GM11168 (cell line): ENCODE data around the gene ECHDC3.
"Not testable (repeated sequence)": the region's sequence is repeated elsewhere in the genome, so short reads cannot be mapped to it uniquely, and the experiment has no call there.

Source experiments
- in situ Hi-C: fragments of 300-500 bp; cut with MboI; formaldehyde crosslinking; loops from one replicate; pipeline ENCODE4 v1.12.0; 2022; ENCODE audit warnings: low sequenced_read_pairs; ENCODE audit not compliant: unreplicated experiment

Gene ECHDC3

GRCh38 chr10:11714750-11715365, 27.3 kb upstream of the ECHDC3 start:
- in situ Hi-C loops = no loop called here

- in situ Hi-C loops = no loop called here
Measured at GRCh38 chr10:11715815-11716494, 26.2 kb upstream of the ECHDC3 start.

GRCh38 chr10:11716686-11717085, 25.5 kb upstream of the ECHDC3 start:
- in situ Hi-C loops = no loop called here

- in situ Hi-C loops = loop anchor here (5.0 to 10.0 kb wide), 2 partner anchors 42 to 115 kb away; no protein-coding TSS in a partner anchor
Measured at GRCh38 chr10:11719496-11720259, 22.5 kb upstream of the ECHDC3 start.

- in situ Hi-C loops = loop anchor here (5.0 to 10.0 kb wide), 2 partner anchors 43 to 116 kb away; no protein-coding TSS in a partner anchor
Measured at GRCh38 chr10:11720260-11720741, 21.9 kb upstream of the ECHDC3 start.

- in situ Hi-C loops = loop anchor here (5.0 to 10.0 kb wide), 2 partner anchors 45 to 117 kb away; no protein-coding TSS in a partner anchor
Measured at GRCh38 chr10:11721806-11722205, 20.4 kb upstream of the ECHDC3 start.

GRCh38 chr10:11723359-11723758, 18.8 kb upstream of the ECHDC3 start:
- in situ Hi-C loops = loop anchor here (5.0 to 10.0 kb wide), 2 partner anchors 46 to 119 kb away; no protein-coding TSS in a partner anchor

GRCh38 chr10:11724938-11725776, 17.0 kb upstream of the ECHDC3 start:
- in situ Hi-C loops = loop anchor here (5.0 to 10.0 kb wide), 3 partner anchors 48 to 213 kb away; no protein-coding TSS in a partner anchor

DNA sequence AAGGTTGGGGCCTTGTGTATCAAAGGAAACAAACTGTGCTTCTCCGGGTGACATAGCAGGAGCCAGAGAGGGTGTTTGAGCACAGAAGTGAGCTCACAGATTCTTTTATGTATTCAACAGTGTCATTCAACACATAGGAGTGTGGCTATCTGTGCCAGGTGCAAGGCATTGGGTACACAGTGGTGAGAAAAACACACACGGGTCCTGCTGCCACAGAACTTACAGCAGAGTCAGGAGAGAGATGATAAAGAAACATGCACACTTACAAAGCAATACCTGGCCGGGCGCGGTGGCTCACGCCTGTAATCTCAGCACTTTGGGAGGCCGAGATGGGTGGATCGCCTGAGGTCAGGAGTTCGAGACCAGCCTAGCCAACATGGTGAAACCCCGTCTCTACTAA, 16.3 kb upstream of the ECHDC3 start:
- in situ Hi-C loops = loop anchor here (5.0 to 10.0 kb wide), 2 partner anchors 121 to 214 kb away; no protein-coding TSS in a partner anchor

DNA sequence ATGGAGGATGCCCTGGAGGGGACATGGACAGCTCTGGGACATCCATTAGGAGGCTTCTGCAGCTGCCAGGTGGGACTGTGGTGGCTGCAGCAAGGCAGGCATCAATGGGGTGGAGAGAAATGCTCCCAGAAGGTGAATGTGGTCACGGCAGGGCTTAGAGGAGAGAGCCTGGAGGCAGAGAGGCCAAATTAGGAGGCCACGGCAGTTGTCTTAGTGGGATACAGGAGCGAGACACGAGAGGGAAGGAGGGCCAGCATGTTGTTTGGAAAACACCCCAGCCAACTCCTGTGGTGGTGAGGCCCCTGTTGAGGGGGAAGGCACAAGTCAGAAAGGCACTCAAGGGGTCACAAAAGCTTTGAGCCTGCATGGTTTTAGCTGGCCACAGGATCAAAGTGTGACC, 14.6 kb upstream of the ECHDC3 start:
- in situ Hi-C loops = loop anchor here (5.0 to 10.0 kb wide), 2 partner anchors 123 to 215 kb away; no protein-coding TSS in a partner anchor

DNA sequence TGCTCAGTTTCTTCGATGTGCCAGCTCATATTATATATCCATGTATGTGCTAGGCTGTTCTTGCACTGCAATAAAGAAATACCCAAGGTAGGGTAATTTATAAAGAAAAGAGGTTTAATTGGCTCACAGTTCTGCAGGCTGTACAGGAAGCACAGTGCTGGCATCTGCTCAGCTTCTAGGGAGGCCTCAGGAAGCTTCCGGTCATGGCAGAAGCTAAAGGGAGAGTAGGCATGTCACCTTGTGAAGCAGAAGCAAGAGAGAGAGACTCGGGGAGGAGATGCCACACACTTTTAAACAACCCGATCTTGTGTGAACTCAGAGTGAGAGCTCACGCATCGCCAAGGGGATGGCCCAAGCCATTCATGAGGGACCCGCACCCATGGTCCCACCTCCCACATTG, 13.8 kb upstream of the ECHDC3 start:
- in situ Hi-C loops = loop anchor here (5.0 to 10.0 kb wide), 2 partner anchors 124 to 216 kb away; no protein-coding TSS in a partner anchor

DNA sequence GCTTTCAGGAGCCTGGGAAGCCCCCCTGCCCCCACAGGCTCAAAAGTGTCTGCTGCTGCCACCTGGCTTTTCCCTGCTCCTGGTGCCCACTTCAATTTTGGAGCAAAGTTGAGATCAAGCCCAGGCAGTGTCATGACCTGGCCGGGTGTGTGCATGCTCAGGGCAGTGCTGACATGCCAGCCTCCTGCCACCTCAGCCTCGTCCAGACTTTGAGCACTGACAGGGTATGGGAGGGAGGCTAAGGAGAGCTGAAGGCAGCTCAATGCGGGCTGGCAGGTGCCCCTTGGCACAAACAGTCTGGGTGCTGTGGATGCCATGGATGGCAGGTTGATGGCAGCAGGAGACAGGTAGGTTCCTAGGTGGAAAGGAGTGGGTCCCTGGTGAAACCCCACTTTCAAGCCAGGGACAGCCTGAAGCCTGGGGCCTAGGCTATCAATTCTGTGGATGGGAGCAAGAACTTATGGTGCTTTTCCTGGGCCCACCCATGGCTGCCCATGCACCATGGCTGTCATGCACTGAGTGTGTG, 12.3 kb upstream of the ECHDC3 start:
- in situ Hi-C loops = loop anchor here (5.0 to 10.0 kb wide), 2 partner anchors 125 to 218 kb away; no protein-coding TSS in a partner anchor

DNA sequence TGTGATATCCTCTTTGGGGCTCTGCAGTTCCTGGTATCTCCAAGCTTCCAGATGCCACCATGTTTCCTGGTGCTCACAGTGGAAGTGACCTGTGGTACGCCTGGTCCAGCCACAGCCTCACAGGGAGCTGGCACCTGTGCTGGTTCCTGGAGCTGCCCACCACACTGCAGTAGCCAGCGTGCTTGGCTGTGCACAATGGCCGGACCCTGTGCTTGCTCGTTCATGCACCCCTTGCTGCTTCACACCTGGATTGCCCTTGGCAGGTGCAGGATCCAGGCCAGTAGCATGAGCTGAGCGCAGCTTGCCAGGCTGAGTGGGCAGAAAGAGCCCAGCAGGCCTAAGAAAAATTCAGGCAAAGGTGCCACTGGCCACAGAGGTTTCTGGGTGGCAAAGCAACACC, 11.4 kb upstream of the ECHDC3 start:
- in situ Hi-C loops = no loop called here

- in situ Hi-C loops = not testable (repeated sequence)
Measured at GRCh38 chr10:11736767-11737166, 5.4 kb upstream of the ECHDC3 start.

DNA sequence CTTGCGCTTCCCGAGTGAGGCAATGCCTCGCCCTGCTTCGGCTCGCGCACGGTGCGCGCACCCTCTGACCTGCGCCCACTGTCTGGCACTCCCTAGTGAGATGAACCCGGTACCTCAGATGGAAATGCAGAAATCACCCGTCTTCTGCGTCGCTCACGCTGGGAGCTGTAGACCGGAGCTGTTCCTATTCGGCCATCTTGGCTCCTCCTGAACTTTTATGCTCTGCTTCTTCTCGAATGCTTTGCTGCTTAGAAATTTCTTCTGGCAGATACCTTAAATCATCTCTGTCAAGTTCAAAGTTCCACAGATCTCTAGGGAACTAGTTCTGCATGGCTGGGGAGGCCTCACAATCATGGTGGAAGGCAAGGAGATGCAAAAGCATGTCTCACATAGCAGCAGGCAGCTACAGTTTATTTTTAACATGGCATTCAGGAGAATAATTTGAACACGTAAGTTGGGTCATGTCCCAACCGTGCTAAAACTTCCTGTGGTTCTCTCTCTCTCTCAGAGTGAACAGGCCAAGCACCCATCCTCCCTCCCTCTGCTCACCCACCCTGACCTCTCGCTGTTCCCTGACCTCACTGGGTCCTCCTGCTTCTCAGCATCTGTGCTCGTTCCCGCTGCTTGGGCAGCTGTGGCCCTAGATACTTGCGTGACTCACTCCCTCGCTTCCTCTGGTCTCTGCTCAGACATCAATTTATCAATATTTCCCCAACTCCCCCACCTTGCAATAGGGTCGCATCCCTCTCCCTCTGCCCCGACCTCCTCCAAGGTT, 4.7 kb upstream of the ECHDC3 start:
- in situ Hi-C loops = not testable (repeated sequence)

DNA sequence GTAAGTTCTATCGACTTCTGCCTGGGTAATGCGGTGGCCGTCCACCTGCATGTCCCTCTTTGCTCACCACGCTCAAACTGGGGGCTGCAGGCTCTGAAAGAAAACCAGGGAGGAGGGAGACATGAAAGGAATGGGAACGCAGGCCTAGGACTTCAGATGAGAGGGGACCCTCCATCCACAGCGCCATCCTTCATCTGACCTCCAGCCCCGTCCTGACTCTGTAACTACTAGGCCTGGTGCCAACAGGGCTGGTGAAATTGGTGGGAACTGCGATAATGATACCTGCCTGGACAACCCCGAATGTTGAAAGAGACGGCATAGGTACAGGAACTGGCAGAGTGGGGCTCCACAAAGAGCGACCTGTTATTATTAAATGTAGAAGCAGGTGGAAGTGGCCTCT, 1.3 kb upstream of the ECHDC3 start:
- in situ Hi-C loops = no loop called here

DNA sequence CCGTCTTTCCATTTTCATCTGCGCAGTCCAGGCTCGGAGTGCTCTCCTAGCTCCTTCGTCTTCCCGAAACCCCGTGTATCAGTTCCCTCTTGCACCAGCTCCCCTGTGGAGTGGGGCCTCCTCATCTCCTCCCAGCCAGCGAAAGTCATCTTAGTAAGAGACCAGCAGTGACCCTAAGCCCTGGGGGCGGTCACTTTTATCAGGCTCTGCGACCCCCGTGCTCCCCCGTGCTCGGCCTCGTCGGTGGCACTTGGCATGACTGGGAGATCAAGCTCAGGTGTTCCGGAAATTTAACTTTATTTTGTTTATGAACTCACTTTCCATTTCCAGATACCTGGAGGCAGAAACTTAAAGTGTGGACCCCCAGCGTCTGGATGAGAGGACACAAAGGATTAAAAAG, 574 bp upstream of the ECHDC3 start:
- in situ Hi-C loops = no loop called here

DNA sequence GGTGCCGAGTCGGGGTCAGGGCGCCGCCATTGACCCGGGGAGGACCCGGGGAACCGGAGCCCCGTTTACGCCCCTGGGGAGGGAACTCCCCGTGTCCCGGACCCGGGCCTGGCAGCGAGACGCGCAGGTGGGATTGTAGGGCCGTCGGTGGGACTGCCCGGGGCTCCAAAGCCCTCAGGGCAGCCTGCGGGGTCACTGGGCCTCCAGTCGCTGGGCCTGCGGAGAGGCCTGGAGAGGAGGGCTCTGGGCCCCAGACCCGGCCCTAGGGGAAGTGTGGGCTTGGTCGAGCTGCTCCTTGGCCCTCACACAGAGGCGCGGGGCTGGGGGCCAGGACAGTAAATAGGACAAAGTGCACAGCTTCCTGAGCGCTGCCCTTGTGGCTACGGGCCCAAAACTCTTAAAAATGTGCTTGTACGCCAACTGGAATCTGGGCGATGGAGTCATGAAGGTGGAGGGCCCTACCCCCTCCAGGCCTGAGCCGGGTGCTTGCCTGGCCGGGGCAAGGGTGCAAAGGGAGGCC, 657 bp downstream of the ECHDC3 start:
- in situ Hi-C loops = no loop called here
